Aorta (tissue), 5 donors: ENCODE data around the gene POLR1A. TPM values are rescaled to one million over a fixed set of nuclear protein-coding genes. Genes with fewer than 3 reads are reported as not detected.
A peak's percentile ranks its signal among the peaks of the same experiment; 100 is the strongest.

Experiments used
- ATAC-seq: fragments of 200-7000 bp; cut with Tn5 transposase; one replicate; pipeline ENCODE4 v1.9.1; 2022; ENCODE audit warnings: moderate library complexity; ENCODE audit not compliant: low FRiP score
- DNase-seq, 2 donors: peaks; one replicate each; pipeline ENCODE4 v3.0.0-alpha.2; 2020
- H3K27ac ChIP-seq, 2 donors: one replicate each; pipeline ENCODE4 v1.5.1; 2013; ENCODE audit warnings: low read length in 2 of 2, mild to moderate bottlenecking in 2 of 2, moderate library complexity in 2 of 2, control low read depth in 1 of 2, inconsistent platforms in 1 of 2, low read depth in 1 of 2
- H3K27me3 ChIP-seq, 2 donors: one replicate each; pipeline ENCODE4 v1.6.1; 2013; ENCODE audit warnings: control low read depth in 1 of 2, low read length in 1 of 2, mild to moderate bottlenecking in 1 of 2, moderate library complexity in 1 of 2; ENCODE audit not compliant: insufficient read depth in 2 of 2, control insufficient read depth in 1 of 2
- H3K36me3 ChIP-seq, 2 donors: one replicate each; pipeline ENCODE4 v1.6.1; 2013; ENCODE audit warnings: control low read depth in 1 of 2, low read length in 1 of 2, mild to moderate bottlenecking in 1 of 2; ENCODE audit not compliant: insufficient read depth in 2 of 2, control insufficient read depth in 1 of 2
- H3K4me1 ChIP-seq, 2 donors: one replicate each; pipeline ENCODE4 v1.6.1; 2013; ENCODE audit warnings: low read length in 2 of 2, control low read depth in 1 of 2, mild to moderate bottlenecking in 1 of 2, moderate library complexity in 1 of 2; ENCODE audit not compliant: insufficient read depth in 2 of 2, control insufficient read depth in 1 of 2
- H3K4me3 ChIP-seq, 2 donors: one replicate each; pipeline ENCODE4 v1.5.1; 2013; ENCODE audit warnings: low read length in 2 of 2, control low read depth in 1 of 2, mild to moderate bottlenecking in 1 of 2
- H3K9me3 ChIP-seq: one replicate; pipeline ENCODE4 v1.6.1; 2013; ENCODE audit warnings: mild to moderate bottlenecking, low read length; ENCODE audit not compliant: control insufficient read depth
- WGBS, 2 donors: extraction: QIAGEN DNeasy Blood & Tissue Kit; methylation state at CpG; one replicate each; pipeline ENCODE4 v1.1.7; 2013; 5-methylcytosine and 5-hydroxymethylcytosine counted together
- intact Hi-C, 2 donors: fragments of 100-400 bp; cut with DNase I; formaldehyde crosslinking; loops; one replicate each; pipeline versions ENCODE4 v1.14.2 to v1.15.0; 2022
- polyA plus RNA-seq, 2 donors: library from polyadenylated mRNA; stranded (reverse); fragments of 200-250 nt; gene quantifications; one replicate each; pipeline ENCODE4 v1.2.3, GENCODE V29; 2013
- total RNA-seq, 2 donors: library from RNA; stranded (reverse); fragmentation: NEBNext Ultra II Directional; extraction: Animal tissue kit (Norgen Biotek cat#: 25700); gene quantifications; one replicate each; pipeline ENCODE4 v1.2.1, GENCODE V29; 2021
- donor health status: healthy with polysubstance abuse.
- donor health status: Bipolar disorder and iron deficiency.
- donor health status: DM: no; HTN: no; CAD: no.
- donor health status: DM: no; HTN: no; CAD: no.
- donor health status: DM: yes; HTN: yes; CAD: no.

The POLR1A gene
- total and polyA plus RNA-seq, 4 donors: 1.4 to 31.5 (median 16.4) TPM

- intact Hi-C loops: loop anchor here in 1 of 2 donors (5.0 to 10.0 kb wide), 2 partner anchors 183 to 435 kb away; partner anchors contain the start of gene ST3GAL5
- DNase-seq (no peak), ATAC-seq (no peak)
- Histone ChIP-seq H3K27ac (no peak overlapping the region), H3K4me3 (no peak overlapping the region), H3K36me3 (peaks cover 2% of the 10 kb centered on the region in 2 donors), H3K4me1 (peaks cover 0 to 3% of the 10 kb centered on the region in 2 donors), H3K27me3 (no peaks in the 10 kb centered on the region), H3K9me3 (no peaks in the 10 kb centered on the region)
- 96% methylated on average over 16 of the region's 16 CpGs for WGBS, 2 donors
Observed at GRCh38 chr2:86069783-86070339, 35.8 kb downstream of the POLR1A start.

- H3K36me3 ChIP-seq: peaks cover 1 to 2% of the 10 kb centered on the region in 2 donors
- peaks cover 0 to 3% of the 10 kb centered on the region in 2 donors for H3K4me1 ChIP-seq
- WGBS, 2 donors: 73 to 84% methylated on average over 8 of the region's 8 CpGs
- H3K9me3 ChIP-seq: no peaks in the 10 kb centered on the region
- no peak overlapping the region for H3K4me3 ChIP-seq
- intact Hi-C loops: no loop called here
- DNase-seq (no peak), ATAC-seq (no peak)
- H3K27me3 ChIP-seq: no peaks in the 10 kb centered on the region
- H3K27ac ChIP-seq: no peak overlapping the region
Observed at GRCh38 chr2:86069091-86069685, 36.5 kb downstream of the POLR1A start.

- Histone ChIP-seq H3K27me3 (no peaks in the 10 kb centered on the region), H3K4me3 (no peak overlapping the region), H3K36me3 (peaks cover 0 to 2% of the 10 kb centered on the region in 2 donors), H3K4me1 (peaks cover 0 to 3% of the 10 kb centered on the region in 2 donors), H3K27ac (no peak overlapping the region), H3K9me3 (no peaks in the 10 kb centered on the region)
- intact Hi-C loops: no loop called here
- WGBS, 2 donors: 92 to 95% methylated on average over 5 of the region's 5 CpGs
- ATAC-seq (no peak), DNase-seq (no peak)
Observed at GRCh38 chr2:86068648-86069047, 37.0 kb downstream of the POLR1A start.

GRCh38 chr2:86068136-86068588, 37.5 kb downstream of the POLR1A start:
- no peak overlapping the region for H3K4me3 ChIP-seq
- 43 to 68% methylated on average over 7 of the region's 7 CpGs for WGBS, 2 donors
- H3K4me1 ChIP-seq: peaks cover 0 to under 1% of the 10 kb centered on the region in 2 donors
- no peaks in the 10 kb centered on the region for H3K27me3 ChIP-seq
- ATAC-seq (no peak), DNase-seq (no peak)
- peaks cover 0 to 2% of the 10 kb centered on the region in 2 donors for H3K36me3 ChIP-seq
- no peak overlapping the region for H3K27ac ChIP-seq
- no peaks in the 10 kb centered on the region for H3K9me3 ChIP-seq
- intact Hi-C loops: no loop called here

GRCh38 chr2:86066915-86067314, 38.8 kb downstream of the POLR1A start:
- Histone ChIP-seq H3K4me1 (no peaks in the 10 kb centered on the region), H3K36me3 (peaks cover 0 to 2% of the 10 kb centered on the region in 2 donors), H3K9me3 (no peaks in the 10 kb centered on the region), H3K27ac (no peak overlapping the region), H3K27me3 (no peaks in the 10 kb centered on the region), H3K4me3 (no peak overlapping the region)
- no peak for ATAC-seq
- intact Hi-C loops: no loop called here
- DNase-seq: no peak

GRCh38 chr2:86066007-86066578, 39.6 kb downstream of the POLR1A start:
- H3K36me3 ChIP-seq: peaks cover 0 to 2% of the 10 kb centered on the region in 2 donors
- H3K4me1 ChIP-seq: no peaks in the 10 kb centered on the region
- 64 to 81% methylated on average over 7 of the region's 7 CpGs for WGBS, 2 donors
- no peaks in the 10 kb centered on the region for H3K27me3 ChIP-seq
- ATAC-seq: no peak
- H3K9me3 ChIP-seq: no peaks in the 10 kb centered on the region
- H3K4me3 ChIP-seq: no peak overlapping the region
- peak overlapping the region in 1 of 2 donors; percentile 61 for H3K27ac ChIP-seq
- intact Hi-C loops: no loop called here
- DNase-seq: no peak

GRCh38 chr2:86065512-86065911, 40.2 kb downstream of the POLR1A start:
- Histone ChIP-seq H3K36me3 (peaks cover 0 to 3% of the 10 kb centered on the region in 2 donors), H3K4me3 (no peak overlapping the region), H3K4me1 (no peaks in the 10 kb centered on the region), H3K27me3 (no peaks in the 10 kb centered on the region), H3K27ac (peak overlapping the region; percentile 40 to 61), H3K9me3 (no peaks in the 10 kb centered on the region)
- ATAC-seq (no peak), DNase-seq (no peak)
- 7 to 16% methylated on average over 5 of the region's 5 CpGs for WGBS, 2 donors
- intact Hi-C loops: no loop called here

- ATAC-seq: no peak
- H3K36me3 ChIP-seq: peaks cover 0 to 6% of the 10 kb centered on the region in 2 donors
- H3K27ac ChIP-seq: no peak overlapping the region
Observed at GRCh38 chr2:86064006-86064405, 41.7 kb downstream of the POLR1A start.

GRCh38 chr2:86062043-86062442, 43.6 kb downstream of the POLR1A start:
- H3K4me3 ChIP-seq: no peak overlapping the region
- WGBS, 2 donors: 77% methylated on average over 2 of the region's 2 CpGs
- H3K36me3 ChIP-seq: peaks cover 0 to 6% of the 10 kb centered on the region in 2 donors
- ATAC-seq (no peak), DNase-seq (no peak)
- peak overlapping the region in 1 of 2 donors; percentile 28 for H3K27ac ChIP-seq
- H3K4me1 ChIP-seq: no peaks in the 10 kb centered on the region
- H3K9me3 ChIP-seq: no peaks in the 10 kb centered on the region
- H3K27me3 ChIP-seq: no peaks in the 10 kb centered on the region
- intact Hi-C loops: no loop called here

More at GRCh38 chr2:86064006-86064405, 41.7 kb downstream of the POLR1A start:
- H3K9me3 ChIP-seq: no peaks in the 10 kb centered on the region
- DNase-seq: no peak
- H3K27me3 ChIP-seq: no peaks in the 10 kb centered on the region
- intact Hi-C loops: no loop called here
- 89 to 93% methylated on average over 2 of the region's 2 CpGs for WGBS, 2 donors
- no peaks in the 10 kb centered on the region for H3K4me1 ChIP-seq
- no peak overlapping the region for H3K4me3 ChIP-seq
